8988T (cell line): ENCODE data around the gene SLC6A18.
"Not testable (repeated sequence)": the region's sequence is repeated elsewhere in the genome, so short reads cannot be mapped to it uniquely, and the experiment has no call there.

Source experiments
- DNase-seq: peaks from one replicate; pipeline ENCODE4 v3.0.0; 2011

Gene SLC6A18

DNA sequence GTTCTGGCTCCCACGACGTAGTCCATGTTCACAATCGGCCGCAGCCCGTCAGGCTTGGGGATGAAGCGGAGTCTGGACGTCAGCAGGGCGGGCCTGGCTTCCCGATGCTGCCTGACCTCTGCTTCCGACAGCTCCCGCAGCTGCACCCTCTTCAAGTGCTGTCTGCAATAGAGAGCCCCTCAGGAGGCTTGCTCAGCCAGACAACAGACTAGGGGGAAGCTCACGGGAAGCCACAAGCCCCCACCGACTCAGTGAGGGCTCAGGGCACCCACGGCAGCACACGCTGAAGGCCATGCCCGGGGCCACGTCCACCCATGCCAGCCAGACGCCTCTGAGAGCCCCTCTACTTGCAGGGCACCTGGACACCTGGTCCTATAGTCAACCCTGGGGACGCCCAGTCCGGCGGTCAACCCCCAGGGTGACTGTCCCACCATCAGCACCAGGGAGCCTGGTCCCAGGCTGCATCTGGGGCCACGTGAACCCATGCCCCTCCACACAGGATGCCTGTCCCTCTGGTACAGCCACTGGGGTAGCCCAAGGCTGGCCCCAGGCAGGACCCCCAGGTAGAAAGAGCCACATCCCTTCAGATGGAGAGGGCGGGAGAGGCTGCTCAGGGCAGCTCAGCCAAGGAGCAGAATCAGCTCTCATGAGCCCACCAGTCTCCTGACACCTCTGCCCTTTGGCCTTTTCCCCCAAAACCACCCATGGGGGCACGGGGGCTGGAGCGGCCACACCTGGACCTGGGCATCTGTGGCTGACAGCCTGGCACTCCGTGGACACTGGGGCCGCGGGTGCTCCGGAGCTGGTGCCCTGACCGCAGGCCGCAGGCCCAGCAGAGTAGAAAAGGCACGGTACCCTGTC lies 55.2 kb downstream of the SLC6A18 start:
- DNase-seq, result no peak

DNA sequence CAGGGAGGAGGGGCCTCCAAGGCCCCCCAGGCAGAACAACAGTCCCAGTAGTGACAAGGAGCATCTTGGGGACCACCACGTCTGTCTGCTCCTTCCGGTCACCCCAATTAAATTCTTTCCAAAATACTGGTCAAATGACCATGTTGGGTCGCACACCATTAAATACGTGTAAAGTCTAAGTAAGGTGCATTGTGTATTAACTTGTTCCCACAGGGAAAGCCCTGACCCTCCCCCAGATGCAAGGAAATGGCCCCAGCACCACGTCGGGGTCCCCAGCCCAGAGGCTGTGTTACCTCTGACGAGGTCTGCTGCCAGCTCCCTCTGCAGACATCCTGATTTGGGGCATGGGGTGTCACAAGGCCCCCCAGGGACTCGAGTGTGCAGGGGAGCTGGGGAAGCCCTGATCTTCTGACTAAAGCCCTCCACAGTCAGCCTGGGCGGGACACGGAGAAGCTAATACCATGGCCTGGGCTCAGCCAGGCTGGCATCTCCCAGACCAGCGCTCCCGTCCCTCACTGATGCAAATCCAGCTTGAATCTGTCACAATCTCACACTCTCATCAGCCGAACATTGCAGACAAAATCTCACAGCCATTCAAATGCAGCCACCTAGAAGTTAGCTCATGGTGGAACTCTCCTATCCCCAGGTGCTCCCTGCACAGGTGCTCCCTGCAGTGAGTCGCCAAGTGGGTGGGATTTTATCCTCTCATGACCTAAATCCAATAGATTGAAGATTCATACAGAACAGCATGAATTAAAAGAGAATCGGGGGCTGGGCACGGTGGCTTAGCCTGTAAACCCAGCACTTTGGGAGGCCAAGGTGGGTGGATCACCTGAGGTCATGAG lies 56.1 kb downstream of the SLC6A18 start:
- DNase-seq, result no peak

DNA sequence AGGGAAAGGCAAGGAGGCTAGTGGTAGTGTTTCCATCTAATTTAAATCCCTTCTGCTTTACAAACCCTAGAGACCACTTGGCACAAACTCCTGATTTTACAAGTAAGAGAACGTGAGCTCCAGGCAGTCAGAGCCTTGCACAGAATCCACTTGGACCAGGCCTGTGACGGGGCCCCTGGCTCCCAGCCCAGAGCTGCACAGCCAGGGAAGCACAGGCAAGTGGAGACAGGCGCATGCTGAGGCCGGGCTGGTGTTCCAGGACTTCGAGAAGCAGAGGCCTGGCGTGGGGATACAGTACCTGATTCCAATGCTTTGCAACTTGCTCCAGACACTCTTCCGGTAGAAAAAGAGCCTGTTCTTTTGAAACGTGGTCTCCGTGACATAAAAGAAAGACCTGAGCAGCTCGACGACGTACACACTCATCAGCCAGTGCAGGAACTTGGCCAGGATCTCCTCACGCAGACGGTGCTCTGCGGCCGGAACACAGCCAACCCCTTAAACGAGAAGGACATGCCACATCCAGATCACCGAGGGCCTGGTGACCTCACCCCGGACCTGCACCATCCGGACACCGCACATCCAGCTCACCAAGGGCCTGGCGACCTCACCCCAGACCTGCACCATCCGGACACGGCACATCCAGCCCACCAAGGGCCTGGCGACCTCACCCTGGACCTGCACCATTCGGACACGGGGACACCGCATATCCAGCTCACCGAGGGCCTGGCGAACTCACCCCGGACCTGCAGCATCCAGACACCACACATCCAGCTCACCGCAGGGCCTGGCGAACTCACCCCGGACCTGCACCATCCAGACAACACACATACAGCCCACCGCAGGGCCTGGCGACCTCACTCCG lies 57.2 kb downstream of the SLC6A18 start:
- no peak for DNase-seq

DNA sequence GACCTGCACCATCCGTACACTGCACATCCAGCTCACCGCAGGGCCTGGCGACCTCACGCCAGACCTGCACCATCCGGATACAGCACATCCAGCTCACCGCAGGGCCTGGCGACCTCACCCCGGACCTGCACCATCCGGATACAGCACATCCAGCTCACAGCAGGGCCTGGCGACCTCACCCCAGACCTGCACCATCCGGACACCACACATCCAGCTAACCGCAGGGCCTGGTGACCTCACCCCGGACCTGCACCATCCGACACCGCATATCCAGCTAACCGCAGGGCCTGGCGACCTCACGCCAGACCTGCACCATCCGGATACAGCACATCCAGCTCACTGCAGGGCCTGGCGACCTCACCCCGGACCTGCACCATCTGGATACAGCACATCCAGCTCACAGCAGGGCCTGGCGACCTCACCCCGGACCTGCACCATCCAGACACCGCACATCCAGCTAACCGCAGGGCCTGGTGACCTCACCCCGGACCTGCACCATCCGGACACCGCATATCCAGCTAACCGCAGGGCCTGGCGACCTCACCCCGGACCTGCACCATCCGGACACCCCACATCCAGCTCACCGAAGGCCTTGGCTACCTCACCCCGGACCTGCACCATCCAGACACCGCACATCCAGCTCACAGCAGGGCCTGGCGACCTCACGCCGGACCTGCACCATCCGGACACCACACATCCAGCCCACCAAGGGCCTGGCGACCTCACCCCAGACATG lies 58.0 kb downstream of the SLC6A18 start:
- not testable (repeated sequence) for DNase-seq

- DNase-seq, result not testable (repeated sequence)
Measured at GRCh38 chr5:1283729-1284041, 58.5 kb downstream of the SLC6A18 start.

DNA sequence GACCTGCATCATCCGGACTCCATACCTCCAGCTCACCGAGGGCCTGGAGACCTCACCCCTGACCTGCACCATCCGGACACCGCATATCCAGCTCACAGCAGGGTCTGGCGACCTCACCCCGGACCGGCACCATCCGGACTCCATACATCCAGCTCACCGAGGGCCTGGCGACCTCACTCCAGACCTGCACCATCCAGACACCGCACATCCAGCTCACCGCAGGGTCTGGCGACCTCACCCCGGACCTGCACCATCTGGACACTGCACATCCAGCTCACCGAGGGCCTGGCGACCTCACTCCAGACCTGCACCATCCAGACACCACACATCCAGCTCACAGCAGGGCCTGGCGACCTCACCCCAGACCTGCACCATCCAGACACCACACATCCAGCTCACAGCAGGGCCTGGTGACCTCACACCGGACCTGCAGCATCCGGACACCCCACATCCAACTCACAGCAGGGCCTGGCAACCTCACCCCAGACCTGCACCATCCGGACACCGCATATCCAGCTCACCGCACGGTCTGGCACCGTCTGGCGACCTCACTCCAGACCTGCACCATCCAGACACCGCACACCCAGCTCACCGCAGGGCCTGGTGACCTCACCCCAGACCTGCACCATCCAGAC lies 59.3 kb downstream of the SLC6A18 start:
- DNase-seq, result peak; percentile 5

GRCh38 chr5:1285141-1285540 lies 60.0 kb downstream of the SLC6A18 start:
- peak; percentile 27 for DNase-seq

GRCh38 chr5:1285883-1286291 lies 60.7 kb downstream of the SLC6A18 start:
- DNase-seq, result peak; percentile 11

GRCh38 chr5:1288439-1289335 lies 63.5 kb downstream of the SLC6A18 start:
- peak; percentile 16 for DNase-seq

- not testable (repeated sequence) for DNase-seq
Measured at GRCh38 chr5:1289559-1289958, 64.4 kb downstream of the SLC6A18 start.

GRCh38 chr5:1290956-1291355 lies 65.8 kb downstream of the SLC6A18 start:
- not testable (repeated sequence) for DNase-seq

- no peak for DNase-seq
Measured at GRCh38 chr5:1291611-1292080, 66.5 kb downstream of the SLC6A18 start.

DNA sequence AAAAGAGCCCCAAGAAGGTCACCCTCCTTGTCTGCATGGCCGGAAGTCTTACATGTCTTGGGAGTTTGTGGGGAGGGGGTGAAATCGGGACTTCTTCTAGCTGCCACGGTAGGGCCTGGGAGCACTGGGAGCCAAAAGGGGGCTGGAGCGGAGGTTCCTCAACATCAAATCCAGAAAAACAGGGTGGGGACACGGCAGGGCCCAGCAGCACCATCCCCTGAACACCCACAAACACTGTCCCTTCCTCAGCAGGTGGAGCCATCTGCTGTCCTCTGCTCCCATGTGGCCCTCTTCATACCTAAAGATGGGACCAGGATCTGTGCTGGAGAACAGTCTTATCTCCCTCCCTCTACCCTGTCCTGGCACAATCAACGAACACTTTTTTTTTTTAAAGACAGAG lies 67.0 kb downstream of the SLC6A18 start:
- peak; percentile 23 for DNase-seq

- peak; percentile 15 for DNase-seq
Measured at GRCh38 chr5:1292846-1293415, 67.8 kb downstream of the SLC6A18 start.

- peak; percentile 22 for DNase-seq
Measured at GRCh38 chr5:1293416-1294205, 68.4 kb downstream of the SLC6A18 start.

DNA sequence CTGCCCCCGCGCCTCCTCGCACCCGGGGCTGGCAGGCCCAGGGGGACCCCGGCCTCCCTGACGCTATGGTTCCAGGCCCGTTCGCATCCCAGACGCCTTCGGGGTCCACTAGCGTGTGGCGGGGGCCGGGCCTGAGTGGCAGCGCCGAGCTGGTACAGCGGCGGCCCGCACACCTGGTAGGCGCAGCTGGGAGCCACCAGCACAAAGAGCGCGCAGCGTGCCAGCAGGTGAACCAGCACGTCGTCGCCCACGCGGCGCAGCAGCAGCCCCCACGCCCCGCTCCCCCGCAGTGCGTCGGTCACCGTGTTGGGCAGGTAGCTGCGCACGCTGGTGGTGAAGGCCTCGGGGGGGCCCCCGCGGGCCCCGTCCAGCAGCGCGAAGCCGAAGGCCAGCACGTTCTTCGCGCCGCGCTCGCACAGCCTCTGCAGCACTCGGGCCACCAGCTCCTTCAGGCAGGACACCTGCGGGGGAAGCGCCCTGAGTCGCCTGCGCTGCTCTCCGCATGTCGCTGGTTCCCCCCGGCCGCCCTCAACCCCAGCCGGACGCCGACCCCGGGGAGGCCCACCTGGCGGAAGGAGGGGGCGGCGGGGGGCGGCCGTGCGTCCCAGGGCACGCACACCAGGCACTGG lies 69.1 kb downstream of the SLC6A18 start:
- no peak for DNase-seq

- DNase-seq, result peak; percentile 31
Measured at GRCh38 chr5:1294835-1295649, 69.9 kb downstream of the SLC6A18 start, which contains the start of gene TERT. TERT (minus strand) TSS chr5:1295068; CDS start chr5:1294989, 79 bp downstream.

GRCh38 chr5:1295650-1296037 lies 70.5 kb downstream of the SLC6A18 start:
- peak; percentile 14 for DNase-seq
